MM.1S (cell line): ENCODE measurements around the gene PLEKHG1.

Experiments
- DNase-seq: peaks from one replicate; pipeline ENCODE4 v3.0.0-alpha.2; 2015
- H2AFZ ChIP-seq: fragments of 300-600 bp; sonication (generic); 2 replicates; pipeline ENCODE4 v1.6.0; 2016; ENCODE audit warnings: antibody characterized with exemption, low read length
- H3F3A ChIP-seq: fragments of 300-600 bp; sonication (generic); 2 replicates; pipeline ENCODE4 v1.6.1; 2016; ENCODE audit warnings: mild to moderate bottlenecking, antibody characterized with exemption, low read length, moderate library complexity, mixed read lengths; ENCODE audit not compliant: insufficient read depth
- H3K27ac ChIP-seq: fragments of 300-600 bp; sonication (generic); 2 replicates; pipeline ENCODE4 v1.5.1; 2016; ENCODE audit warnings: mild to moderate bottlenecking, low read length
- H3K27me3 ChIP-seq: fragments of 300-600 bp; sonication (generic); replicated peaks from 2 replicates; pipeline ENCODE4 v1.6.0; 2016; ENCODE audit warnings: low read length; ENCODE audit not compliant: insufficient read depth
- H3K36me3 ChIP-seq: fragments of 300-600 bp; sonication (generic); replicated peaks from 2 replicates; pipeline ENCODE4 v1.6.1; 2016; ENCODE audit warnings: mild to moderate bottlenecking, low read length, mixed read lengths; ENCODE audit not compliant: insufficient read depth
- H3K4me1 ChIP-seq: fragments of 300-600 bp; sonication (generic); 2 replicates; pipeline ENCODE4 v1.6.1; 2016; ENCODE audit warnings: low read length, mixed read lengths
- H3K4me2 ChIP-seq: fragments of 300-600 bp; sonication (generic); 2 replicates; pipeline ENCODE4 v1.6.0; 2016; ENCODE audit warnings: low read depth, low read length
- H3K4me3 ChIP-seq: fragments of 300-600 bp; sonication (generic); 2 replicates; pipeline ENCODE4 v1.5.1; 2016; ENCODE audit warnings: low read length, mixed read lengths
- H3K79me2 ChIP-seq: fragments of 300-600 bp; sonication (generic); 2 replicates; pipeline ENCODE4 v1.6.1; 2016; ENCODE audit warnings: mixed run types, low read length, mixed read lengths
- H3K9ac ChIP-seq: fragments of 300-600 bp; sonication (generic); 2 replicates; pipeline ENCODE4 v1.6.1; 2016; ENCODE audit warnings: low read length, mixed read lengths
- H3K9me2 ChIP-seq: fragments of 300-600 bp; sonication (generic); replicated peaks from 2 replicates; pipeline ENCODE4 v1.6.1; 2016; ENCODE audit warnings: mild to moderate bottlenecking, low read length, mixed read lengths; ENCODE audit not compliant: insufficient read depth
- H3K9me3 ChIP-seq: fragments of 300-600 bp; sonication (generic); replicated peaks from 2 replicates; pipeline ENCODE4 v1.6.1; 2016; ENCODE audit warnings: mild to moderate bottlenecking, low read length, mixed read lengths; ENCODE audit not compliant: insufficient read depth
- H4K20me1 ChIP-seq: fragments of 300-600 bp; sonication (generic); 2 replicates; pipeline ENCODE4 v1.6.1; 2016; ENCODE audit warnings: mild to moderate bottlenecking, low read length, moderate library complexity, mixed read lengths; ENCODE audit not compliant: insufficient read depth
- EZH2 ChIP-seq: fragments of 300-600 bp; sonication (generic); optimal IDR thresholded peaks from 2 replicates; pipeline ENCODE3; 2017; ENCODE audit warnings: low read depth, mild to moderate bottlenecking, antibody characterized with exemption, low read length, mixed read lengths
- EZH2phosphoT487 ChIP-seq: fragments of 300-600 bp; sonication (generic); IDR thresholded peaks from 2 replicates; pipeline ENCODE4 v1.6.1; 2018; ENCODE audit warnings: antibody characterized with exemption, low read length
- TF ChIP-seq, protein P1 (sequence below): fragments of 300-600 bp; sonication (generic); IDR thresholded peaks from 2 replicates; pipeline ENCODE4 v1.5.1; 2016; ENCODE audit warnings: antibody characterized with exemption, low read length, mixed read lengths

The PLEKHG1 gene

GRCh38 chr6:150596439-150596838 is 3.2 kb upstream of the PLEKHG1 start:
- Histone ChIP-seq H3K4me1 (peaks cover 11% of the 10 kb centered on the region; the same call in 1 of the 2 replicates), H3K9ac (no peak overlapping the region), H4K20me1 (no peaks in the 10 kb centered on the region), H3K4me2 (no peak overlapping the region), H3K9me2 (no peaks in the 10 kb centered on the region), H3K4me3 (no peak overlapping the region), H3K36me3 (no peaks in the 10 kb centered on the region), H3K79me2 (no peaks in the 10 kb centered on the region), H3F3A (no peaks in the 10 kb centered on the region), H3K27me3 (no peaks in the 10 kb centered on the region; the same call in 1 of the 2 replicates), H3K9me3 (no peaks in the 10 kb centered on the region), H2AFZ (no peak overlapping the region), H3K27ac (no peak overlapping the region)
- DNase-seq, result no peak
- no peak for TF ChIP-seq EZH2
- no peak for TF ChIP-seq EZH2phosphoT487
- TF ChIP-seq, protein P1, sequence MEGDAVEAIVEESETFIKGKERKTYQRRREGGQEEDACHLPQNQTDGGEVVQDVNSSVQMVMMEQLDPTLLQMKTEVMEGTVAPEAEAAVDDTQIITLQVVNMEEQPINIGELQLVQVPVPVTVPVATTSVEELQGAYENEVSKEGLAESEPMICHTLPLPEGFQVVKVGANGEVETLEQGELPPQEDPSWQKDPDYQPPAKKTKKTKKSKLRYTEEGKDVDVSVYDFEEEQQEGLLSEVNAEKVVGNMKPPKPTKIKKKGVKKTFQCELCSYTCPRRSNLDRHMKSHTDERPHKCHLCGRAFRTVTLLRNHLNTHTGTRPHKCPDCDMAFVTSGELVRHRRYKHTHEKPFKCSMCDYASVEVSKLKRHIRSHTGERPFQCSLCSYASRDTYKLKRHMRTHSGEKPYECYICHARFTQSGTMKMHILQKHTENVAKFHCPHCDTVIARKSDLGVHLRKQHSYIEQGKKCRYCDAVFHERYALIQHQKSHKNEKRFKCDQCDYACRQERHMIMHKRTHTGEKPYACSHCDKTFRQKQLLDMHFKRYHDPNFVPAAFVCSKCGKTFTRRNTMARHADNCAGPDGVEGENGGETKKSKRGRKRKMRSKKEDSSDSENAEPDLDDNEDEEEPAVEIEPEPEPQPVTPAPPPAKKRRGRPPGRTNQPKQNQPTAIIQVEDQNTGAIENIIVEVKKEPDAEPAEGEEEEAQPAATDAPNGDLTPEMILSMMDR, result no peak

GRCh38 chr6:150598401-150598800 is 1.3 kb upstream of the PLEKHG1 start:
- Histone ChIP-seq H3K9me2 (no peaks in the 10 kb centered on the region), H3K4me2 (0 out of 2 replicates have a peak overlapping the region, but pooled peaks have one; percentile 39), H2AFZ (no peak overlapping the region), H3K4me3 (no peak overlapping the region), H3K79me2 (no peaks in the 10 kb centered on the region), H4K20me1 (no peaks in the 10 kb centered on the region), H3F3A (no peaks in the 10 kb centered on the region), H3K9ac (no peak overlapping the region), H3K36me3 (no peaks in the 10 kb centered on the region), H3K4me1 (peaks cover 11% of the 10 kb centered on the region; the same call in 1 of the 2 replicates), H3K27me3 (no peaks in the 10 kb centered on the region; the same call in 1 of the 2 replicates), H3K27ac (no peak overlapping the region), H3K9me3 (no peaks in the 10 kb centered on the region)
- no peak for TF ChIP-seq EZH2
- no peak for TF ChIP-seq EZH2phosphoT487
- TF ChIP-seq, protein P1, result no peak
- DNase-seq, result peak; percentile 16

DNA sequence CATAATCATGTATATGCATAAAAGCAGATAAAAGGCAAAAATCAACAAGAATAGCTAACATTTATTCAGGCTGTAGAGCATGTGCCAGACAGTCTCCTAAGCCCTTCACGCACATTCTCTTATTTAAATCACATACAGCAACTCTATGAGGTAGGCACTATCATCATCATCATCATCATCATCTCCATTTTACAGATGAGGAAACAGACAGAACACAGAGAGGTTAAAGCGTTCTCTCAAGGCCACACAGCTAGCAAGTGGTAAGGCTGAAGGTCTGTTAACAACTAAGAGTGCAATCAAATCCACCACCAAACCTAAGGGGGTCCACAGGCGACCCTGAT is 857 bp upstream of the PLEKHG1 start:
- no peak overlapping the region for H3K4me3 ChIP-seq
- no peaks in the 10 kb centered on the region for H3K9me3 ChIP-seq
- H3K4me1 ChIP-seq, result peaks cover 11% of the 10 kb centered on the region; the same call in 1 of the 2 replicates
- H3K9ac ChIP-seq, result no peak overlapping the region
- no peaks in the 10 kb centered on the region for H3K79me2 ChIP-seq
- H3K36me3 ChIP-seq, result no peaks in the 10 kb centered on the region
- TF ChIP-seq EZH2phosphoT487 (no peak), EZH2 (no peak)
- no peaks in the 10 kb centered on the region for H3K9me2 ChIP-seq
- H3K27ac ChIP-seq, result no peak overlapping the region
- H3K4me2 ChIP-seq, result 0 out of 2 replicates have a peak overlapping the region, but pooled peaks have one; percentile 39
- no peaks in the 10 kb centered on the region for H3F3A ChIP-seq
- H3K27me3 ChIP-seq, result no peaks in the 10 kb centered on the region; the same call in 1 of the 2 replicates
- H2AFZ ChIP-seq, result no peak overlapping the region
- no peaks in the 10 kb centered on the region for H4K20me1 ChIP-seq
- no peak for DNase-seq

GRCh38 chr6:150600010-150600300 is 270 bp downstream of the PLEKHG1 start:
- no peaks in the 10 kb centered on the region for H3K9me2 ChIP-seq
- H4K20me1 ChIP-seq, result no peaks in the 10 kb centered on the region
- no peak overlapping the region for H3K27ac ChIP-seq
- peak overlapping the region; percentile 57 for H3K4me3 ChIP-seq
- peak overlapping the region; percentile 59; the same call in 1 of the 2 replicates for H3K4me2 ChIP-seq
- no peak for TF ChIP-seq EZH2
- TF ChIP-seq, protein P1, result no peak
- no peak for TF ChIP-seq EZH2phosphoT487
- DNase-seq, result no peak
- H3K36me3 ChIP-seq, result no peaks in the 10 kb centered on the region
- peaks cover 11% of the 10 kb centered on the region; the same call in 1 of the 2 replicates for H3K4me1 ChIP-seq
- H3F3A ChIP-seq, result no peaks in the 10 kb centered on the region
- H2AFZ ChIP-seq, result no peak overlapping the region
- H3K9me3 ChIP-seq, result no peaks in the 10 kb centered on the region
- H3K27me3 ChIP-seq, result no peaks in the 10 kb centered on the region; the same call in 1 of the 2 replicates
- no peaks in the 10 kb centered on the region for H3K79me2 ChIP-seq
- no peak overlapping the region; the same call in 1 of the 2 replicates for H3K9ac ChIP-seq
